ENCODE measurements around the gene ZNF667. TPM values are rescaled to one million over a fixed set of nuclear protein-coding genes. Genes with fewer than 3 reads are reported as not detected.
A peak's percentile ranks its signal among the peaks of the same experiment; 100 is the strongest.

The ZNF667 gene
- total RNA-seq, 1 donor from 2014 or later: 0.10 TPM

DNA sequence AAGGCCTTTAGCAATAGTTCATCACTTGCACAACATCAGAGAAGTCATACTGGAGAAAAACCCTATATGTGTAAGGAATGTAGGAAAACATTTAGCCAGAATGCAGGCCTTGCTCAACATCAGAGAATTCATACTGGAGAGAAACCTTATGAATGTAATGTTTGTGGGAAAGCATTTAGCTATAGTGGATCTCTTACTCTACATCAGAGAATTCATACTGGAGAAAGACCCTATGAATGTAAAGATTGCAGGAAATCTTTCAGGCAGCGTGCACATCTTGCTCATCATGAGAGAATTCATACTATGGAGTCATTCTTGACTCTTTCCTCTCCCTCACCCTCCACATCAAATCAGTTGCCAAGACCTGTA lies 53.2 kb downstream of the ZNF667 start:
- no peak for DNase-seq (ENCODE audit: extremely low spot score, unreplicated experiment)
- H3K4me1 Mint-ChIP-seq (ENCODE audit: unreplicated experiment): no peaks in the 10 kb centered on the region
- peaks cover 57% of the 10 kb centered on the region for H3K36me3 Mint-ChIP-seq
- no peaks in the 10 kb centered on the region for H3K27me3 Mint-ChIP-seq
- no peak overlapping the region for H3K4me3 Mint-ChIP-seq
- peaks cover 36% of the 10 kb centered on the region for H3K9me3 Mint-ChIP-seq
- TF ChIP-seq, protein P1, sequence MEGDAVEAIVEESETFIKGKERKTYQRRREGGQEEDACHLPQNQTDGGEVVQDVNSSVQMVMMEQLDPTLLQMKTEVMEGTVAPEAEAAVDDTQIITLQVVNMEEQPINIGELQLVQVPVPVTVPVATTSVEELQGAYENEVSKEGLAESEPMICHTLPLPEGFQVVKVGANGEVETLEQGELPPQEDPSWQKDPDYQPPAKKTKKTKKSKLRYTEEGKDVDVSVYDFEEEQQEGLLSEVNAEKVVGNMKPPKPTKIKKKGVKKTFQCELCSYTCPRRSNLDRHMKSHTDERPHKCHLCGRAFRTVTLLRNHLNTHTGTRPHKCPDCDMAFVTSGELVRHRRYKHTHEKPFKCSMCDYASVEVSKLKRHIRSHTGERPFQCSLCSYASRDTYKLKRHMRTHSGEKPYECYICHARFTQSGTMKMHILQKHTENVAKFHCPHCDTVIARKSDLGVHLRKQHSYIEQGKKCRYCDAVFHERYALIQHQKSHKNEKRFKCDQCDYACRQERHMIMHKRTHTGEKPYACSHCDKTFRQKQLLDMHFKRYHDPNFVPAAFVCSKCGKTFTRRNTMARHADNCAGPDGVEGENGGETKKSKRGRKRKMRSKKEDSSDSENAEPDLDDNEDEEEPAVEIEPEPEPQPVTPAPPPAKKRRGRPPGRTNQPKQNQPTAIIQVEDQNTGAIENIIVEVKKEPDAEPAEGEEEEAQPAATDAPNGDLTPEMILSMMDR (conservative IDR thresholded peaks at IDR 0.05): no peak
- no peak overlapping the region for H3K27ac Mint-ChIP-seq

DNA sequence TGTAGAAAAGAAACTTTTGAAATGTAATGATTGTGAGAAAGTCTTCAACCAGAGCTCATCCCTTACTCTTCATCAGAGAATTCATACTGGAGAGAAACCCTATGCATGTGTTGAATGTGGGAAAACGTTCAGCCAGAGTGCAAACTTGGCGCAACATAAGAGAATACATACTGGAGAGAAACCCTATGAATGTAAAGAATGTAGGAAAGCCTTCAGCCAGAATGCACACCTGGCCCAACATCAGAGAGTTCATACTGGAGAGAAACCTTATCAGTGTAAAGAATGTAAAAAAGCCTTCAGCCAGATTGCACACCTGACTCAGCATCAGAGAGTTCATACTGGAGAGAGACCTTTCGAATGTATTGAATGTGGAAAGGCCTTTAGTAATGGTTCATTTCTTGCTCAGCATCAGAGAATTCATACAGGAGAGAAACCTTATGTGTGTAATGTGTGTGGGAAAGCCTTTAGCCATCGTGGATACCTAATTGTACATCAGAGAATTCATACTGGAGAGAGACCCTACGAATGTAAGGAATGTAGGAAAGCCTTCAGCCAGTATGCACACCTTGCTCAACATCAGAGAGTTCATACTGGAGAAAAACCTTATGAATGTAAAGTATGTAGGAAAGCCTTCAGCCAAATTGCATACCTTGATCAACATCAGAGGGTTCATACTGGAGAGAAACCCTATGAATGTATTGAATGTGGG lies 53.7 kb downstream of the ZNF667 start:
- Mint-ChIP-seq H3K4me1 (ENCODE audit: unreplicated experiment) (no peaks in the 10 kb centered on the region), H3K4me3 (no peak overlapping the region), H3K9me3 (peaks cover 42% of the 10 kb centered on the region), H3K36me3 (peaks cover 62% of the 10 kb centered on the region), H3K27ac (no peak overlapping the region), H3K27me3 (no peaks in the 10 kb centered on the region)
- no peak for DNase-seq (ENCODE audit: extremely low spot score, unreplicated experiment)
- TF ChIP-seq, protein P1 (conservative IDR thresholded peaks at IDR 0.05): no peak

DNA sequence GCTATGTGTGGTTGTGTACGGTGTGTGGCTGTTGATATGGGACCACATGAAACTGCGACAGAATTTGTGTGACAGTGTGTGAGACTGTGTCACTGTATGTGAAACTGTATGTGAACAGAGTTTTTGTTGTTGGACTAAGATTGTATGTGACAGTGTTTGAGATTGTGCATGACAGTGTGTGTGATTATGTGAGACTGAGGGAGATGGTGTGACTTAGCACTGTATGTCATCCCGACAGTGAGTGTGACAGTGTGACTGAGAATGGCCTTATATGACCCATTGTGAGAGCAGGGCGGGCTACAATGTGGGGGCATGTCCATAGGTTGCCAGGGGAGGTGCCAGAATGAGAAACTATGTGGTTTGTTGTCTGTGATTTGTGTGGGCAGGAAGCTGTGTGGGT lies 72.1 kb downstream of the ZNF667 start:
- no peak for DNase-seq (ENCODE audit: extremely low spot score, unreplicated experiment)
- Mint-ChIP-seq H3K27ac (peak overlapping the region; percentile 91), H3K27me3 (no peaks in the 10 kb centered on the region), H3K36me3 (peaks cover 62% of the 10 kb centered on the region), H3K4me1 (ENCODE audit: unreplicated experiment) (peaks cover 16% of the 10 kb centered on the region), H3K9me3 (peaks cover 32% of the 10 kb centered on the region), H3K4me3 (peak overlapping the region; percentile 94)
- TF ChIP-seq, protein P1 (conservative IDR thresholded peaks at IDR 0.05): no peak

DNA sequence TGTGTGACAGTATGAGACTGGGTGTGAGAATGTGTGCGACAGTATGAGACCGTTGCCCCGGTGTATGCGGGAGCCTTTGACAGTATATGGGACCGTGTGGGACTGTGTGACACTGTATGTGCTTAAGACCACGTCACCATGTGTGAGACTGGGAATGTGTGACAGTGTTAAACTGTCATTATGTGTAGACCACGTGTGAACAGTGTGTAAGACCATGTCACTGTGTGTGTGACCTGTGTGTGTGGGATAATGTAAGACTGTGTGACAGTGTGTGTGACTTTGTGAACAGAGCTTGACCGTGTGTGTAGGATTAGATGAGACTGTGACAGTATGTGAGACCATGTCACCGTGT lies 72.5 kb downstream of the ZNF667 start:
- no peaks in the 10 kb centered on the region for H3K27me3 Mint-ChIP-seq
- H3K4me3 Mint-ChIP-seq: peak overlapping the region; percentile 94
- H3K27ac Mint-ChIP-seq: peak overlapping the region; percentile 91
- no peak for DNase-seq (ENCODE audit: extremely low spot score, unreplicated experiment)
- peaks cover 60% of the 10 kb centered on the region for H3K36me3 Mint-ChIP-seq
- peaks cover 16% of the 10 kb centered on the region for H3K4me1 Mint-ChIP-seq (ENCODE audit: unreplicated experiment)
- TF ChIP-seq, protein P1 (conservative IDR thresholded peaks at IDR 0.05): no peak
- peaks cover 29% of the 10 kb centered on the region for H3K9me3 Mint-ChIP-seq

DNA sequence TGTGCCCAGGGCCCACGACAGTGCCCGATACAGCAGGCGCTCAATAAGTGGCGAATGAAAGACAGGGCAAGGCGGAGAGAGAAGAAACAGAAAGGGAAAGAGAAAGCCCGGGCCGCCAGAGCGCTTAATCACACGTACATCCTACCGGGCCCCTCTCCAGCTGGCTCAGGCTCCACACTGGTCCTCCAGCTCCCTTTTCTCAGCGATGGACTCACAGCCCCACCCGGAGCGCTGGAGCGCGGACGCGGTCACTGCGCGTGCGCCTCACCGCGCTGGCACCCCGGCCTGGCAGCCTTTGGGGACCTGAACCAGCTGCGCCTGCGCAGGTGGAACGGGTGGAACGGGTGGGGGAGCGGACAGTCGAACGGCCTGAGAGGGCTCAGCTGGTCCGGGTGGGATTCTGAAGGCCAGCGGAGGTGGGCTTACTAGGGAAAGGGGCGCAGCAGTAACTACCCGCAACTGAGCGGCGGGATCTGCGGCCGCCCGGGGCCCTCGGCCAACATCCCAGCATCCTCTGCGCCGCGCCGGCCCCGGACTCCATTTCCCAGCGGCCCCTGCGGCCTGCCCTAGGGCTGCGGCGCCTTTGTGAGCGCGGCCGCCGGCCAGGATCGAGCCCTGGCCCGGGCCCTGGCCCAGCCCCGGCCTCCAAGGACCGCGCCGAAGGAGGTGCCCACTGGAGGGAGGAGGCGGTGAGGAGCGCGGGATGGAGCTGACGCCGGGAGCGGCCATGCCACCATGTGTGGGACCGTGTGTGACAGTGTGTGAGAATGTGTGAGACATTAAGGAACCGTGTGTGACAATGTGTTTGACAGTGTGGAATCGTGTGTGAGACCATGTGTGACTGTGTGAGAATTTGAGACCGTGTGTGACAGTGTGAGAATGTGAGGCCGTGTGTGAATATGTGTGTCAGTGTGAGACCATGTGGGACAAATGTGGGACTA lies 73.1 kb downstream of the ZNF667 start, which contains the start of gene ZNF583:
Gene ZNF583, plus strand, starts transcription at position 569 of the 941 bp plus-strand sequence. CDS start 2,783 bp downstream, outside the sequence.
- TF ChIP-seq, protein P1 (conservative IDR thresholded peaks at IDR 0.05): no peak
- Mint-ChIP-seq H3K4me1 (ENCODE audit: unreplicated experiment) (peaks cover 16% of the 10 kb centered on the region), H3K9me3 (peaks cover 35% of the 10 kb centered on the region), H3K27me3 (no peaks in the 10 kb centered on the region), H3K27ac (peak within 1 kb of the TSS; percentile 91), H3K4me3 (peak within 1 kb of the TSS; percentile 94), H3K36me3 (peaks cover 64% of the 10 kb centered on the region)
- DNase-seq (ENCODE audit: extremely low spot score, unreplicated experiment): peak; percentile 92
